Stimulated activated CD4-positive, alpha-beta T cell treated with anti-CD3 and anti-CD28 coated beads, Interleukin-4, amount 100 ng/mL, for 1 hour (primary cell): ENCODE results near the gene FAM117A.
"Not testable (repeated sequence)": the region's sequence is repeated elsewhere in the genome, so short reads cannot be mapped to it uniquely, and the experiment has no call there.

Source experiments
- DNase-seq: peaks from one replicate; pipeline ENCODE4 v3.0.0-alpha.2; 2020

The FAM117A gene

DNA sequence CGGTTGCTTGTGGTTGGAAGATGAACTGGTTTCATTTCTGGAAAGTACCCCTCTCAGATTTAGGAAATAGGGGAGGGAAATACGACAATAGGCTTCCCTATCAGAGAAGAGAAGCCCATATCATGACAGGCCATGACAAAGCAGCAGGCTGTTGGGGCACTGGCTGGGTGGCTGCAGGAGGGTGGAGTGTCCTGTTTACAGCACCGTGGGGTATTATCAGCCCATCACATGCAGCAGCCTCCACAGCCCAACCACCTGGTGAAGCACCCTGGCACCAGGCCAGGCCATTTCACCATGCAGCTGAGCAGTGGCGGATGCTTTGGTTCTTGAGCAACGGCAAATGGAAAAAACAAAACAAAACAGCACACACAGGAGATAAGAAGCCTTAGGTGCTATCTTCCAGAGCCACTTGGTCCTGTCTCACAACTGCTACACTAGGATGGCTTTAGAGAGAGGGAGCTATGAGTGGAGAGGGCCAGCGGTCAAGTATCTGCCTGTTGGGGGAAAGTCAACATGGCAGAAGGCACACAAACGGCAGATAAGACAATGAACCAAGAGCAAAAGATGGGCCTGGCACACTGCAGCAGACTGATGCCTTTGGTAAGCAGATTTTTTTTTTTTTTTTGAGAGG lies 24.2 kb downstream of the FAM117A start:
- peak; percentile 76 for DNase-seq

DNA sequence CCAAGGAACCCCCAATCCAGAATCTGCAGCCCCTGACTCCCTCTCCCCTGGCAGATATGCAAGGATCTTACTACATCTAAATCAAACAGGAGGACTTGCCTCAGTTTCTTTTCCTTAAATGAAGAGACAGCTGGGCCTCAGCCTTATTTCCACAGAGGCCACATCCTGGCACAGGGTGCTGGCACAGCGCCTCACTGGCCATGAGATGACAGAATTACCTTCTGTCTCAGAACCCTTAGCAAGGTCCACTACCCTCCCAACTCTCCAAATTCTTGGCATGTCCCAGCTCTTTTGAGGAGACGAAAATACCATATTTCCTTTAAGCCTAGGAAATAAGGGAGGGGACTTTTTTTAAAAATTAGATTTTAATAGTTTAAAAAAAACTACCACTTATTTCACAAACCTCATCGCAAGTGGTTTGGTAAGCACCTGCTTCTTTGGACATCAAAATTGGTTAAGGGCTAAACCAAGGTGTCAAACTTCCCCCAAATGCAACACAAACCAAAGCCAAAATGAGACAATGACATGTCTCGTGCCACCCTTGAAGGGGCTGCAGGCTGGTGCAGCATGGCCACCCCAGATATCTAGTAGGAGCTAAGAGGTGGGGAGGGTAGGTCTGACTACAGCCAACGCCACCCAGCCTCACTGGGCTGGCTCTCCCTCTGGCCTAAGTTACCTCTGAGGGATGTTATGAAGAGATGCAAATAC lies 25.3 kb downstream of the FAM117A start:
- no peak for DNase-seq

DNA sequence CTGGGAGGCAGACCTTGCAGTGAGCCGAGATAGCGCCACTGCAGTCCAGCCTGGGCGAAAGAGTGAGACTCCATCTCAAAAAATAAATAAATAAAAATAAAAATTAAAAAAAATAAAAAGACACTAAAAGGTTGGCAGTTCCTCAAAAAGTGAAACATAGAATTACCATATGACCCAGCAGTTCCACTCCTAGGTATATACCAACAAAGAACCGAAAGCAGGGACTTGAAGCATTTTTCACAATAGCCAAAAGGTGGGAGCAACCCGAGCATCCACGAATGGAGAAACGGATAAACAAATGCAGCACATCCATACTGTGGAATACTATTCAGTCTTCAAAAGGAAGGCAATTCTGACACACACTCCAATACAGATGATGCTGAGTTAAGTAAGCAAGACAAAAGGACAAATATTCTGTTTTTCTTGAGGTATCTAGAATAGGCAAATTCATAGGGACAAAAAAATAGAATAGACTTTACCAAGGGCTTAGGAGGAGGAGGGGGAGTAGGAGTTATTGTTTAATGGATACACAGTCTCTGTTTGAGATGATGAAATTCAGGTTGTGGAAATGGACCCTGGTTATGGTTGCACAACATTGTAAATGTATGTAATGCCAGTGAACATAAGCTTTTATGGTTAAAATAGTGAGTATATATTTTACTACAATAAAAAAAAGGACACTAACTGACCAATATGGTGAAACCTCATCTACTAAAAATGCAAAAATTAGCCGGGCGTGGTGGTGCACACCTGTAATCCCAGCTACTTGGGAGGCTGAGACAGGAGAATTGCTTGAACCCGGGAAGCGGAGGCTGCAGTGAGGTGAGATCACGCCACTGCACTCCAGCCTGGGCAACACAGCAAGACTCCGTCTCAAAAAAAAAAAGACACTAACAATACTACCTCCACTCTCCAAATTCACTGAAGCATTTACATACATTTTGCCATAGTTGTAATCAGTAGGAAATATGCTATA lies 29.1 kb downstream of the FAM117A start:
- DNase-seq: no peak

DNA sequence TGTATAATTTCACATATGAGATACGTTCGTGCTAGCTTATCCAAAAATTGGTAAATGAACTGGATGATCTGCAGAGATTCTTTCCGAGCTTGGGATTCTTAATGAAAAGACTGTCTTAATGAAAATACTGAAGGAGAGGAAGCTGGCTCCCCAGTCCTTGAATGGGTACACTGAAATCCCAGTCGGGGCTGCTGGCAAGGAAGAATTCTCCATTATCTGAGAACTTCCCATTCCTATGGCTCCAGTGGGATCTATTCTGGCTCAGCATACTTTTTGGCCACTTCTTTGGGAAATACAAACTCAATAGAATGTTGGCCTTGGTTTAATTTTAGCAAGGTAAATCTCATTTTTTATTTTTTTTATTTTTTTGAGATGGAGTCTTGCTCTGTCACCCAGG lies 32.5 kb downstream of the FAM117A start:
- no peak for DNase-seq

DNA sequence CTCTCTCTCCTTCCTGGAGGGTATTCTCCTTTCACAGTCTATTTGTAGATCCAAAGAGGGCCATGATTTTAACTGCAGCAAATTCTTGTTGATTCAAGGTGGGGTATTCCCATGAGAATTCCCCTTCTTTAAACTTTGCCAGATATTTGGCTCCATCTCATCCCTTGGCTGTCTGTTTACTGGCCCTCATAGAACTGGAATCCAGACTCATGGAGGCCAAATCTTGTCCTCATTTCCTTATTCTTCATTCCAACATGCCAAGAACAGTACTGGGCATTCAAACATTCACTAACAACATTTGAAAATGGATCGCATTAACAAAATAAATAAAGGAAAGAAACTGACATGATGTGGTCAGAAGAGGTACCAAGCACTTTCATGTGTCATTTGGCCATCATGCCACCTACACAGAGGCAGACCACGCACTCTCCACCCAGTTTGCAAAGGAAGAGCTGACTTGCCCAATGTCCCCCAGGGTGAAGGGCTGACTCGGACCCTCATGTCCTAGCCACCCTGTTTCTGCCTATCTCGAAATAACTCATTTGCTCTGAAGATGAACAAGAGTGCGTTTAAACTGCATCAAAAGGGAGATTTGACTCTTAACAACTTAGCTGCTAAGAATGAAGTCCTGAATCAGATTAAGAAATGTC lies 33.0 kb downstream of the FAM117A start:
- DNase-seq: no peak

DNA sequence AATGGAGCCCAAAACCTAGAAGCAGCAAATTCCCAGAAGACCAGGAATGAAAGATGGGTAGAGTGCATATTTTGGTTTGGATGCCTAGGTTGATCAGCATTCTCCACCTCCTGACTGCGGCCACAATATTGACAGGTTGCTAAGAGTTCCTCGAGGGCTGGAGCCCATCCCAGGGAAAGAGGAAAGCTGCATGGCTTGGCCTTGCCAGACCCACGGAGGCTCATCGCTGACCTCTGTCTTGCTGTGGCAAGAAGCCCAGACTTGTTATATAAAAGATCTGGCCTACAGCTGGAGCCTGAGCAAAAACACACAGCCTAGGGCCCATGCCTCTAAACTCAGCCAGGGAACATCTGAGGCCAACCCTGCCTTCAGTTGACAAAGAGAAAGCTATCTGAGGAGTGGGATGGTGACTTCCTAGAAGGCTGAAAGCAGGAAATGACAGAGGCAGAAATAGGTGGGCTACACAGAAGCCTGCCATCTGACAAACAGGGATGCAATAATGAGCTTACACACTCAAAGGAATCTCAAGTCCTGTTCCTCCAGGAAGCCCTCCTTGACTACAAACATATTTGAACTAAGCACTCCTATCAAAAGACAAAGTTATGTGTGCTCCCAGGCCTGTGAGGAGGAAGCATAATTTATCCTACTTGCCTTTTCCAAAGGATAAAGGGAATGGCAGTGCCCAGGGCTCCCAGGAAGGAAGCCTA lies 33.7 kb downstream of the FAM117A start:
- DNase-seq: no peak

DNA sequence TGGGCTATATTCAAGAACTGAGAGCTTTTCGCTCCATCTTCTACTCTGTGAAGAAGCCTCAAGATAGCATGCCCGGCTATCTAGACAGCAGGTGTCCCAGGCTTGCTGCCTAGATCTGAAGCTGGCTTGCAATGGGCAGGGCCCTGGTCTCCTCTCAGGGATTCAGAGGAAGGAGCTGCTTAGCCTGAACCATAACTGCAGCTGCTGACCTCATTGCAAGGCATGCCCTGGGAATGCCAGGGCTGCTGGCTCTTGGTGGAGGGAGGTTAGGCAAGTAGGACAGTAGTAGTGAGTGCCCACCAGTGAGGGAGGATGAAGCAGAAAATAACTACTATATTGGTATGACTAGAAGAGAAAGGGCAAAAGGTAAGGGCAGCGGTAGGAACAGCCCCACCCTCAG lies 34.9 kb downstream of the FAM117A start:
- no peak for DNase-seq

DNA sequence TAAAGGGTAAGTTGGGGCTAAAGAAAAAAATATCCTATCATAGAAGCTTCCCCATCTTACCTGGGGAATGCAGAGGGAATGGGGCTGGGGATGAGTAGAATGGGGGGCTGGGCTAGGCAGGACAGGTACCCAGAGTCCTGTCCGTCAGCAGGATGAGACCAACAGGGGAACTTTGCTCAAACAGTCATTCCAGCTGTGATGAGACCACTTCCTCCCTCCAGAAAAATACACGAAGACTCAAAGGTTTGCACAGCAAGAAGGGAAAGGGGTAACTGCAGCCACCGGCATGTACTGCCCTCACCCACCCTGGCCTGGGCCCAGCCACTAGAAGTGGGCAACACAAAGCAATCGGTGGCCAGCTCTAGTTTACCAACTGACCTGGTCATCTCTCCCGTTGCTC lies 35.5 kb downstream of the FAM117A start:
- DNase-seq: no peak

DNA sequence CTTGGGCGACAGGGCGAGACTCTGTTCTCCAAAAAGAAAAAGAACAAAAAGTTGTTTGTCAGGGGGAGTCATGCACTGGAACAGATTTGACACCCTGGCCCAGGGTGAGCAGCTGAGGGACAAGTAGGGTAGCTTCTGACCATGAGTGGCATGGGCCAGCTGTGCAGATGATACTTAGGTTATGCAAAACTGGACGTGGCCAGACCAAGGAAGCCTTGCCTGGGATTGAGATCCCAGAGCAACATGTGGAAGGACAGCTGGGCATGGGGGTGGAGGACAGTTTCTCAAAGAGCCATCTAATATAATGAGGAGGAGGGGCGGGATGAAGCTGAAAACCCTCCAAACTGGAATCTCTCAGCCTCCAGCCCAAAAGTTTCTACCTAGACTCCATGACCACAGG lies 36.6 kb downstream of the FAM117A start:
- DNase-seq: no peak

DNA sequence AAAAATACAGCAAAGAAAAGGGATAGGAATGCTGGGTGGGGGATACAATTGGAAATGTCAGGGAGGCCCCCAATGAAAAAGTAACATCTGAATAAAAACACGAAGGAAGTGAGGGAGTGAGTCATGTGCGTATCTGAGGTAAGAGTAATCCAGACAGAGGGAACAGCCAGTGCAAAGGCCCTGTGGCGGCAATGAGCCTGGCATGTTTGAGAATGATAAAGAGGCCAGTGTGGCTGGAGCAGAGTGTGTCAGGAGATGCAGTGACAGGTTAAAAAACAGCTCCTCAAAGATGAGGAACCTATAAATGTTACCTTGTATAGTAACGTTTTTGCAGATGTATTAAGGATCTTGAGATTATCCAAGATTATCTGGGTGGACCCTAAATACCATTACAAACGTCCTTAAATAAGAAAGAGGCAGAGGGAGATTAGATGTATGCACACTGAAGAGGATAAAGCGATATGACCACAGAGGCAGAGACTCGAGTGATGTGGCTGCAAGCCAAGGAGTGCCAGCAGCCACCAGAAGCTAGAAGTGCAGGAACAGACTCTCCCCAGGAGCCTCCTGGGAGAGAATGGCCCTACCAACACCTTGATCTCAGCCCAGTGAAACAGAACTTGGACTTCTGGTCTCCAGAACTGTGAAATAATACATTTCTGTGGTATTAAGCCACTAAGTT lies 38.3 kb downstream of the FAM117A start:
- no peak for DNase-seq

DNA sequence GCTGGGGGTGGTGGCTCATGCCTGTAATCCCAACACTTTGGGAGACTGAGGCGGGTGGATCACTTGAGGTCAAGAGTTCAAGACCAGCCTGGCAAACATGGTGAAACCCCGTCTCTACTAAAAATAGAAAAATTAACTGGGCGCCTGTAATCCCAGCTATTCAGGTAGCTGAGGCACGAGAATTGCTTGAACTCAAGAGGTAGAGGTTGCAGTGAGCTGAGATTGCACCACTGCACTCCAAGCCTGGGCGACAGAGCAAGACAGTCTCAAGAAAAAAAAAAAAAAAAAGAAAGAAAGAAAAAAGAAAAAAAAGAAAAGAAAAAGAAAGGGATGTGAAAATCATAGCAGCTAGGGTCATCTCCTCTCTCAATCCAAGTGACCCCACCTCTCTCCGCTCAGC lies 39.4 kb downstream of the FAM117A start:
- DNase-seq: not testable (repeated sequence)

DNA sequence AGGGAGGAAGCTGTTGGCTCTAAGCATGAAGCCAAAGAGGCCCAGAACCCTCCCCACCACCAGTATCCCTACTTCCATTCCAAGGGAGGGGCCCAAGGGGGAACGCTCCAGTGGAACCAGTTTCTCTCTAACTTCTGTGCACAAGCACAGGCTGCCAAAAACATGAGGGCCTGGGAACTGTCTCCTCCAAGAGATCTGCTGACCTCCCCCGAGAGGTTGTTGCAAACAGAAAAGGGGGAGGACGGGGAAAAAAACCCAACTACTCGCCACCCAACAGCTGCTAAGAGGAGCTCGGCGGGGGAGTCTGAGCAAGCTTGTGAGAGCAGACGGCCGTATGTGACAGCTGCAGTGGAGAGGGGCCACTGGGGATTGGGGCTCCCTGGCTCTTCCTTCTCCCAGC lies 40.5 kb downstream of the FAM117A start:
- DNase-seq: no peak

DNA sequence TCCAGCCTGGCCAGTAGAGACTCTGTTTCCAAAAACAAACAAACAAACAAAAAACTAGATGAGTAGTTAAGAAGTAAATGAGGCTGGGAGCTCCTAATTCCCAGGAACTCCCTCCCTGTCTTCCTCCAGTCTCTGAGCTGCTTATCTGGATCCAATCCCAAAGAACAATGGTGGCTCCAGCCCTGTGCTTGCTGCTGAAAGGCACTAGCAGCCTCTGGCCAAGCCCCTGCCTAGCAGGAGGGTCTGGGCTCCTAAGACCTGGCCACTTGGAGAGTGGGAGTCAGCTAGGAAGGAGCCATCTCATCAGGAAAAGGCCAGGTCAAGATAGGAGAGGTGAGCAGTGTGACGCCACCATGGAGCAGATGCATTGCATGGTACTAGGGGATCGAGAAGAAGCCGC lies 41.9 kb downstream of the FAM117A start:
- no peak for DNase-seq

DNA sequence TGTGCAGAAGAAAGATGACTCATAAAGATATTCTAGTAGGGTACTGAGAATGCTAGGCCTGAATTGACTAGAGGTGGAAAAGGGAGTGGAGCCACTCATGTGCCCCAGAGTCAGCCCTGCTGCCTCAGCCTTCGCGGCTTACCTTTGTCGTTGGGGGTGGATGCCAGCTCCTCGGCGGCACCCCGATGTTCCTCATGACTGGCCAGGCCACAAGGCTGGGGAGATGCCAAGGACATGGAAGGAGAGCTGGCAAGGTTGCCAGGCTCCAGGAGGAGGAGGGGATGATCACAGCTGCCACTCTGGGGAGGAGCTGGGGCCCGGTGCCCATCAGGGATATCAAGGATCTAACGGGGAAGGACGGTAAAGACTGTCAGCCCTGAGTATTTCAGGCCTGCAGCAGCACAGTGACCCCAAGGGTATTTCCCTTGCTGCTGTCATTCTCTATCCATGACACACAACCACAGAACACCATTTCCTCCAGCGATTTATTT lies 46.5 kb downstream of the FAM117A start:
- peak; percentile 27 for DNase-seq

DNA sequence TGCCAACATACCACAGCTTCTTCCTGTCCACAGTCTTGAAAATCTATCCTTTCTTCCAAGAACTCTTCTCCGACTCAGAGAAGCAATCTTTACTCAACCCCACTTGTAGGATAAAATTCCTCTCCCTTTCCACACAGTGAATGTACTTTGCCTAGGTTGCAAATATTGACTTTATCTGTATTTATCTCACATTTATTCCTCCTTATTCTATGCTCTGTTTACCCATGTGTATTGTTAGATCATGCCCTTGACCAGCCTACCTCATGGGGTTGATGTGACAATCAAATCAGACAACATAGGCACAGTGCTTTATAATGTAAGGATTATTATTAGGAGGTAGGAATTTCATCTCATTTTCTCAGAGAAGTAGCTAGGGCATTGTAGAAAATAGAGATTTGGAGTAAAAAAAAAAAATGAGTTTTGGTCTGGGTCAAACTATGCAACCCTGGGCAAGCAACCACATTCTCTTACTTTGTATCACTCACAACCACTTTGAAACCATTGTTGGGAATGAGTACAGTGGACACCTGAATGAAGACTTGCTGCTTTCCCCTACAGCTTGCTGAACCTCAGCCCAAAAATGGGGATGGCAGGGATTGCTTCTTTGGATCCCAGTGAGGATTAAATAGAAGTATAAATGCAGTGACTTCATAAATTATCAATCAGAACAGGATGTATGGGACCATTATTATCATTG lies 47.1 kb downstream of the FAM117A start:
- DNase-seq: no peak

DNA sequence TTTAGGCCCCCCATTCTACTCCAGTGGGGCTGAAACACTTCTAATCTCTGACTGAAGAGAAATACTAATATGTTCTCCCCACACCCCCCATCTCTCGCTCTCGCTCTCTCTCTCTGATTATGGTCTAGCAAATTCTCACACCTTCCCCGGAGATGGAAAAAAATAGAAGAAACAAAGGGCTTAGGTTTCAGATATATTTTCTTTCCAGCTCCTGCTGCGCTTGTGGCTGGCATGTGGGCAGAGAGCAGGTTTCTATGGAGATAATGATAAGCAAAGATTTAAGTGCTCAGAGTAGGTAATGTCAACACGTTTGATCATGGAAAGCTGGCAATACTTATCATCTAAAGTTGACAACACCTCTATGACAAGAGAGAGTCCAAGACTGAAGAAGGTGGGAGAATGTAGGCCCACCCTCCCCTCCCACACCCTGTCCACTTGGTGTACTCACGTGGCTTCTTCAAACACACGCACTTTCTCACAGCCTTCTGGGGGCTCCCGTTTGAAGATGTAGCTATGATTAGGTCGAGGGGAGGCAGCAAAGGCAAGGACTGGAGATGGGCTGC lies 48.1 kb downstream of the FAM117A start:
- DNase-seq: peak; percentile 21

DNA sequence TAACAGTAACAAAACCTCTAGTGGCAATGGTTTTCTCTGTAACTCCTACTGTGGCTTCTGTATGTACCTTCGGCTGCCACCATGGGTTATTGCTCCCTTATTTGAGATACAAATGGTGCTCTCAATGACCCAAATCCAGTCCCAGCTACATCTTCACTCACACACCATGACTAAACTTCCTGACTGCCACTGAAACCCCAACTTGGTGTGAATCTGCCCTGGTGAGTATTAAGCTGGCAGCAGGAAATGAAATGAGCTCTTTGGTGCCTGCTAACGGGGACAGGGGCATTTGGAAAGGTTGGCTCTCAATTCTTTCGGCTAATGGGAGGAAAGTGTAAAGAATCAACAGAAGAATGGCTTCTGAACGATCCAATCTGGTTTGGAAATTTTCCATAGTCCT lies 48.7 kb downstream of the FAM117A start:
- DNase-seq: no peak

DNA sequence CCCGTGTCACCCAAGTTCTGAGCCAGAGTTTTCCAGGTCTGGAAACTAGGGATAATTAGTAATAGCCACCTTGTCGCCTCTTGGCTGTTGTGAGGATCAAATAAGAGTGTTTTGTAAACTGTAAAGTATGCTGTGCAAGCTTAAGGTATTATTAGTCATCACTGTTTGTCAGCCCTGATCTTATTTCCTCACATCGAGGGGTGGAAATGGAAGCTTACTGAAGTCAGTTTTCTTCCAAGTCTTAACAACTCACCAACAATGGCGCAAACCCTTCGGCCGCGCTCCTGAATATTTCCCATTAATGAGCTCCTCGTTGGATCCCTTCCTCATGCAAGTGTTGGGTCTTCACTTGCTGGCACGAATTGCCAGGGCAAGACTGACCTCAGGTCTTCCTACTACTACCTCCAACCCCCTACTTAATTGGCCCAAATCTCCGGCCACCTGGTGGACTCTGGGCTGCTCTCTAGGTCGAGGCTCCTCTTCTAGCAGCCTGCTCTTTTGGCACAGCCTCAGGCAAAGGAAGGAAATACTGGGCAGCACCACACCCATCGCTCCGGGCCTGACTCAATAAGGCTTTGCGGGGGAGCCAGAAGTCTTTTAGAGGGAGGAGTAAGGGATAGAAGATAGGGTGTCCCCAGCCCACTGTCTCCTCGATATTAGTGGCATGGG lies 55.3 kb downstream of the FAM117A start:
- no peak for DNase-seq

DNA sequence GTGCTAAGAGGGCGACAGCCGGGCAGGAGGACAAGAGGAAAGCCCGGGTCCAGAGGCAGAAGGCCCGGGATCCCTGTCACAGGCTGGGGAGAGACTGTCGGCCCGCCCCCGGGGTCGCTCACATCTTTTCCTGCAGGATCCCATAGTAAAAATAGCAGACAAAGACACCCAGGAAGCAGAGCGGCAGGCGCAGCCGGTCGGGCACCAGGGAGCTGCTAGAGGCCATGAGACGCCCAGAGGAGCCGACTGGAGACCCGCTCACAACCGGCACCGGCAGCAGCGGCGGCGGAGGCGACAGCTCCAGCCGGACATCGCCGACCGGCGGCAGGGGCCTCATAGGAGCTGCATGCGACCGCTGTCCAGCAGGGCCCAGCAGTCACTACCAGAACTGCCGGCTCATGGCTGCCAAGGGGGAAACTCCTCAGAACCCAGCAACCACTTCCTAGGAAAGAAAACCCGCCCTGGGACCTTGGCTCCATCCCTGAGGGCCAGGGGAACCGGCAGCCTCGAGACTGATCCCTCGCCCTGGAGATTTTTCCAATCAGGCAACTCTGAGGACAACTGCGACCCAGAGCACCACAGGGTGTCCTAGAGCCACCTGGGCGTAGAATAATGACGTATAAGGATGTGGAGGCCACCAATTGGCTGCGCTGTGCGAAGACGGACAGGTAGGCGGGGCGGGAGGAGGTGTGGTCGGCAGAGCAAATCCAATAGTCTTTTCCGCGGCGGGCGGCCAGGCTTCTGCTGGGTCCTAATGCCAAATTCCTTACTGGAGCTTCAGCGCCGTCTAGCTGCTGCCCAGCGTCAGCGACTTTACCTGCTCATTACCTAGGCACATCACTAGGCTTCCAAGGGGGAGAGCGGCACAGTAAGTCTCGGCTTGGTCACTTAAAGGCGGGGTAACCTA lies 56.1 kb downstream of the FAM117A start, which contains the start of gene SLC35B1:
Gene SLC35B1 (minus strand): TSS at position 357 of the 907 bp plus-strand sequence. CDS start 131 bp downstream, at position 226.
- peak; percentile 98 for DNase-seq
